ENCODE data around the gene CROCC2. TPM values are rescaled to one million over a fixed set of nuclear protein-coding genes. Genes with fewer than 3 reads are reported as not detected.

CROCC2 gene
- total and polyA plus RNA-seq, 2 of the 13 experiments (the other 11 are each of a cell fraction or from before 2014, with no cell fraction given) = not detected

GRCh38 chr2:240857039-240858008 lies 48.8 kb upstream of the CROCC2 start (continued):
- TF ChIP-seq FIP1L1 (IDR thresholded peaks at IDR 0.05; ENCODE audit: borderline replicate concordance, insufficient read depth, low read depth, low read length) (no peak), SALL2 (CRISPR knock-in tag; IDR thresholded peaks at IDR 0.05) (peak; percentile 63; the same call in 1 of the 2 replicates), MTERF4 (CRISPR knock-in tag; IDR thresholded peaks at IDR 0.05) (peak; percentile 82), CREM (IDR thresholded peaks at IDR 0.05) (peak; percentile 76; the same call in 1 of the 2 replicates), CREM (CRISPR knock-in tag; IDR thresholded peaks at IDR 0.05) (no peak), NFATC3 (CRISPR knock-in tag; IDR thresholded peaks at IDR 0.05) (peak; percentile 91; the same call in 1 of the 2 replicates), ZNF563 (CRISPR knock-in tag; IDR thresholded peaks at IDR 0.05) (peak; percentile 72; the same call in 1 of the 2 replicates), RBM39 (IDR thresholded peaks at IDR 0.05; ENCODE audit: low read depth, low read length, poor library complexity, severe bottlenecking) (no peak), ZNF7 (CRISPR knock-in tag; IDR thresholded peaks at IDR 0.05) (peak; percentile 8; the same call in 1 of the 2 replicates), GTF3A (CRISPR knock-in tag; conservative IDR thresholded peaks at IDR 0.05) (no peak; the same call in 1 of the 2 replicates), CSRNP2 (CRISPR knock-in tag; conservative IDR thresholded peaks at IDR 0.05; ENCODE audit: low read depth) (peak; percentile 81), ZNF513 (CRISPR knock-in tag; conservative IDR thresholded peaks at IDR 0.05) (no peak), POLR2A (IDR thresholded peaks at IDR 0.05; ENCODE audit: insufficient read depth in 1 of 2, low read depth in 2 of 2, low read length in 2 of 2) (peak in 1 of 2 experiments; percentile 56; a peak in 1 of 4 replicates), ATF7-NPFF (CRISPR knock-in tag; IDR thresholded peaks at IDR 0.05; ENCODE audit: low read depth) (peak; percentile 98), ZNF292 (CRISPR knock-in tag; IDR thresholded peaks at IDR 0.05; ENCODE audit: borderline replicate concordance, low read depth) (peak; percentile 96), NFE2L2 (IDR thresholded peaks at IDR 0.05; ENCODE audit: low read length) (no peak), ZNF577 (CRISPR knock-in tag; IDR thresholded peaks at IDR 0.05; ENCODE audit: borderline replicate concordance, low read depth) (no peak; the same call in 1 of the 2 replicates), JUND (CRISPR knock-in tag; IDR thresholded peaks at IDR 0.05) (peak; percentile 79; the same call in 1 of the 2 replicates), ZNF484 (CRISPR knock-in tag; IDR thresholded peaks at IDR 0.05; ENCODE audit: borderline replicate concordance, low read depth) (peak; percentile 23; the same call in 1 of the 2 replicates), SRSF1 (optimal IDR thresholded peaks at IDR 0.05; ENCODE audit: low read depth, low read length) (peak; percentile 14), GATAD2A (CRISPR knock-in tag; IDR thresholded peaks at IDR 0.05) (peak; percentile 97), JARID2 (CRISPR knock-in tag; IDR thresholded peaks at IDR 0.05; ENCODE audit: insufficient replicate concordance) (peak; percentile 50), NFYC (CRISPR knock-in tag; IDR thresholded peaks at IDR 0.05) (peak; percentile 69), ZFP90 (CRISPR knock-in tag; IDR thresholded peaks at IDR 0.05; ENCODE audit: borderline replicate concordance) (peak; percentile 50; the same call in 1 of the 2 replicates), GABPB1 (CRISPR knock-in tag; IDR thresholded peaks at IDR 0.05) (peak; percentile 85), ZNF430 (CRISPR knock-in tag; IDR thresholded peaks at IDR 0.05) (peak; percentile 100)

Data from HepG2 (cell line).